ENCODE data around the gene TMEM88.
A peak's percentile ranks its signal among the peaks of the same experiment; 100 is the strongest.

The TMEM88 gene

DNA sequence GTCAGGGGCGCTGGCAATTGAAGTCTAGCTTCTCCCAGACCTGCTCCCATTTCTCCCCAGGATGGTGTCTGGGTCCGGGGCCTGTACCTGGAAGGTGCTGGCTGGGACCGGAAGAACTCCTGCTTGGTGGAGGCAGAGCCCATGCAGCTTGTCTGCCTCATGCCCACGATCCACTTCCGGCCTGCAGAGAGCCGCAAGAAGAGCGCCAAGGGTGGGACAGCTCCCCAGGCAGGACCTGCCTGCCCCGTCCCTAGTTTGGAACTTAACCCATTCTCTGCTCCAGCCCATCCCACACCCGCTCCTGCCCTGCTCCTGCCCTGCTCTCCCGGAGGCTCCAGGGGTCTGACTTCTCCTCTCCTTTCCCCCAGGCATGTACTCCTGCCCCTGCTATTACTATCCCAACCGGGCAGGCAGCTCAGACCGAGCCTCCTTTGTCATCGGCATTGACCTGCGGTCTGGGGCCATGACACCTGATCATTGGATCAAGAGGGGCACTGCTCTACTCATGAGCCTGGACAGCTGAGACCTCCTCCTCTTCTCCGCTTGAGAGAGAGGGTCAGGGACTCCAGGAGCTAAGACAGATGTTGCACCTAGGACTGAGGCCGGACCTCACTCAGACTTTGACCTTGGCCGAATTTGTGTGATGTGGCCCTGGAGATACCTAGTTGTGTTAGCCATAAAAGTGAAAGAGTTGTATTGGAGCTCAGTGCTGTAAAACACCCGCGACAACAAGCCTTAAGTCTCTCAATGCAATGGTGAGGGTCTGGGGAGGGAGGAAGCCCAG, 21.7 kb upstream of the TMEM88 start:
- no peak for DNase-seq (ENCODE audit: low spot score)

DNA sequence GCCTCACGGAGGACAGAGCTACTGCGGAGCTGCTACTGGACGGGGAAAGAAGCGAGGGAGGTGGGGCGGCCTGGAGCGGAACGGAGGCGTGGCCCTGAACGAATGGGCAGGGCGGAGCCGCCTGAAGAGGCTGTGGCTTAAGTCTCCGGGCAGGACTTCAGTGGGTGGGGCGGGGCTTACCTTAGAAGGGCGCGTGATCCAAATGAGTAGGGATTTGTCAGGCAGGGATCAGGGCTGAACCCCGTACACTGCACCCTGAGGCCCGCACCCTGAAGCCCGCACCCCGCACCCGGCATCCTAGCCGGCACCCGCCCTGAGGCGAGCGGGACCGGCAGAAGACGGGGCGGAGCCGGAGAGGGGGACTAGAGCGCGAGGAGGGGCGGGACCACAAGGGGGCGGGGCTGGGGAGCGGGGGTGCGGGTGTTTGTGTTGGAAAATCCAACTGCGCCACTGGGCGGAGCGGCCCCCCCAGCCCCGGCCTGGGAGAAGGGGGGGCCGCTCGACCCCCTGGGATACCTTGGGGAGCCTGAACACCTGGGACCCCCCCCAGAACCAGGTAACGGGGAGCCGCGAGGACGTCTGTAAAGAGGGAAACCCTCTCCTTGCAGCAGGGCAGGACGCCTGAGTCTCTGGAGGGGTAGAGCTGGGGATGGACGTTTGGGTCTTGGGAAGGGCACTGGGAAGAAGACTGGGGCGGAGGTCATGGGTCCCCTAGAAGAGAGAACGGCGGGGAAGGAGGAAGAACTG, 20.9 kb upstream of the TMEM88 start, which contains the start of gene KDM6B:
Gene KDM6B (plus strand): TSS at position 423 of the 747 bp plus-strand sequence. CDS start 11,338 bp downstream, outside the sequence.
- DNase-seq (ENCODE audit: low spot score): peak; percentile 93

DNA sequence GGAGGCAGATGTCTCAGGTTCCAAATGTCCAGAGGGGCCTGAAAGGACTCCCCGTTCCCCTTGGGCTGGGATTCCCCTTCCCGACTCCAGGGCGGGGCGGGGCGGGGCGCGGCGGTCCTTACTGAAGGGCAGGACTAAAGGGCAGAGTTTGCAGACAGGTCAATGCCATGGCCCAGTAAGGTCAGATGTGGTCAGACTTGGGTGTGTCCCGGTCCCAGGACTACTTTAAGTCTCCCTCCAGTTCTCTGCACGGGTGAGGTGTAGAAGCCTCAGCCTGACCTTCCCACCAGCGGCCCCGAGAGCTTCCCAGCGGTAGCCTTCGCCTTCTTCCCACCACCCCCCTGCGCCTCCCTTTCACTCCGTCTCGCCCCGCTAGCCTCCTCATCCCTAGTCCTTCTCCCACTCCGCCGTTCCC, 20.3 kb upstream of the TMEM88 start:
- DNase-seq (ENCODE audit: low spot score): no peak

DNA sequence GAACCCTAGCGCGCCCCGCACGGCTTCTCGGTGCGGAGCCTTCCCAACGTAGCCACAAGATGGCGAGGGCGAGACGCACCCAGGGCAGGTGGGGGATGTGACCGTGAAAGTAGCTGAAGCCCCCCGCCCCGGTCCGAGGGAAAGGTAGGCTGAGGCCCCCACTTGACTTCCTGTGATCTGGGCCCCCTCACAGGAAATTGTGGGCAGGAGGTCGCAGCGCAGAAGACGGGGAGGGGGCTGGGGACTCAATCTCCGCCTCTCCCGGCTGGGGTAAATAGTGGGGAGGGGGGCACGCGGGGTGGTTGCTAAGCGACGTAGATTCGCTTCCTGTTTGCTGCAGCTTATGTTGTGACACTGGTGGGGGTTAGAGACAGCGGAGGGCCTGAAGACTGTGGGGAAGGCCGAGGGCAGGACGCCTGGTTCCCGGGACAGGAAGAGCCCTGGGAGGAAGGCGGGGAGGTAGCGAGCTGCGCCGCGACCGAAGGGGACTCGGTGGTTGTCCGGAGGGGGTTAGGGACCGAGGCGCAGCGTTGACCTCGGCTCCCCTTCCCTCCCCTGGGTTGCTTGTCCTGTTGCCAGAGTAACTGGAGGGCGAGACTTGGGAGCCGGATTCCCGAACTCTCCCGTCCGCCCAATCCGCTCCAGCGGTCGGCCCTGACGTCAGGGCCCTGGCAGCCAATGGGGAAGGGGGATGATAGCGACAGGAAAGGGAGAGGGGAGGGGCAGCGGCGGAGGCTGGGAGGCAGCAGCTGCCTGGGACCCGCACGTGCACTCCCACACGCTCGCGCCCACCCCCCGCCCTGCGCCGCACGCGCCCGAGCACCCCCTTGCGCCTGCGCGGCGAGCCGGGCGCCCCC, 19.7 kb upstream of the TMEM88 start:
- DNase-seq (ENCODE audit: low spot score): peak; percentile 96

DNA sequence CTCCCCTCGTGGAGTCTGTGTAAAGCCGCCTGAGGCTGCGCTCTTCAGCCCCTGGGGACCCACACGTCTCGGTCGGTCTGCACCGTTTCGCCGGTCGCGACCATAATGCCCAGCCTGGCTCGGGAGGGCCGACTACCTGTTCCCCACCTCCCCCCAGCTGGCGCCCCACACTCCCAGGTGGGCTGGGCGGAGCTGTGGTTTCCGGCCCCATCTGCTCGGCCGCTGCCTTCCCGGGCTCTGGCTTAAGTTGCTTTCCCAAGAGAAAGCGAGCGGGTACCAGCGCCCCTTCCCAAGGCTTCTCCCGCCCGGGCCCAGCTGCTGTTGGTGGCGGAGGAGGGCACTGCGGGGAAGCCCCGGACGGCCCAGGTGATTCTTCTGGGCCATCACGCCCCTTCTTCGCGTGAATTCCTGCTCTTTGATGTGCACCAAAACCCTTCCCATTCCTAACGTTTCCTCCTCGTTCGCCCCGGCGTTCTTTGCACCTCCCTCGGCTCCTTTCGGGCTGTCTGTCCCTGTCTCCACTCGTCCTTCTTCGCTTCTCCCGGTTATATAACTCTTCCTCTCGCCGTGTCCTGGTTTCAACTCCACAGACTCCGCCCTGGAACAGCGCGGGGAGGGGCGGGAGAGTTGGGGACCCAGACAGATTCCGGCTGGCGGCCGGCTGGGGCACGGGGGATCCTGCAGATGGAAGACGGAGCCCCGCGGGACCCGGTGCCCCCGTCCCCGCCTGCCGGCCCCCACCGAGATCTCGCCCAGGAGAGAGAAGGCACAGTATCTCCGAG, 18.9 kb upstream of the TMEM88 start:
- peak; percentile 43 for DNase-seq (ENCODE audit: low spot score)

DNA sequence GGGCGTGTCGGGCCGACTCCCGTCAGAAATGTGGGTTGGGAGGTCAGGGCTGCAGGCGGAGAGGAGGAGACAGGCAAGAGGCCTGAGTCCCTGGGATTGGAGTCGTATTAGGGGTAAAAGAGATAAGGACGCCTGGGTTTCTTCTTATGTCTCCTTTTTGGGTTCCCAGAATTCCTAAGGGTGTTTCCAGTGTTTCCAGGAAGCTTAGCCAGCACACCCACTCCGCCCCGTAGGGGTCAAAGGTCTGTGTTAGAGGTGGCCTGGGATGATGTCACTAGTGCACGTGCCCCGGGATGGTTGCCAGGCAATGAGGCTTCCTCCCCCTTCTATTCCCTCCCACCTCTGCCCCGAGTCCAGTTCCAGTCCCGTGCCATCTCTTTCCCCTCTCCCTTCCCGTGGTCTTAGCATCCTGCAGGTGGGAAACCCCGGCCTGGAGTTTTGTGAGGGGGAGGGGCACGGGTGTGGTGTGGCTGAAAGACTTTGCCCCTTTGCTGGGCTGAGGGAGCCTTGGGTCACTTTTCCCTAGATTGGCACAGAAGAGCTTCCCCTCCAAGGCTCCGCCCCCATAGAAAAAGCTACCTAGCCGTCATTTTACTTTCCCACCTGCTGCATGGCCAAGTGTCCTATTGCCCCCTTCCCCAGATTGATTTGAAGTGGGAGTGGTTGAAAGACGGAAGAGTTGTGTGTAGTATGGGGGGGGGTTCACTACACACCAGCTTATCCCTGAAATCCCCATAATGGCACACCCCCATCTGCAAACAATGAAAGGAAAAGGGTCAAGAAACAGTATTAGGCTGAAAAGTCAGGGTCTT, 18.1 kb upstream of the TMEM88 start:
- DNase-seq (ENCODE audit: low spot score): peak; percentile 66

DNA sequence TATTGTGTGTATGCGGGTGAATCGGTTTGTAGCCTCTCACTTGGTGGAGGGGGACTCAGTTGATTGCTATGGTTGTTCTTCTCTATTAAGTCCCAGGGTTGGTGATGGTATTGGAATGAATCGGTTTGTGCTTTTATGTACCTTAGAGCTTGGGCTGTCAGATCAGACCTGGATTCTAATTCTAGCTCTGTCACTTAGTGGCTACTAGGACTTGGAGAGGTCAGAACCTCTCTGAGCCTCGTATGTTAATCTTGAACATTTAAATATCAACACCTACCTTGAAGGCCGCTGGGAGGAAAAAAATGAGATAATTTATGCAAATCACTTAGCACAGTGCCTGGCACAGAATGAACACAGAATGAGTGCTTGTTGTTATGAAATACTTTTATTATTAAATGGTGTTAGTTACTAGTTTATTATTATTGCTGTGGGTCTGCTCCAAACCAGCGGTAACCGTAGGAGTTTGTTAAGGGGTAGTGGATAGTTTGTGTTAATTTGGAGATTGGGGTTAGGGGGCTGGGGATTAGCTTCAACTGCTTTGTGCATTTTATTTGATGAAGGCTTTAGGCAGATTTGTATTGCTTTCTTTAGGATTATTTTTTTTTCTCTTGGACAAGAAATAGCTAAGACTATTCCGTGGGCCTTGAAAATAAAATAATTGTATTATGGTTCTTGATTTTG, 17.3 kb upstream of the TMEM88 start:
- no peak for DNase-seq (ENCODE audit: low spot score)

DNA sequence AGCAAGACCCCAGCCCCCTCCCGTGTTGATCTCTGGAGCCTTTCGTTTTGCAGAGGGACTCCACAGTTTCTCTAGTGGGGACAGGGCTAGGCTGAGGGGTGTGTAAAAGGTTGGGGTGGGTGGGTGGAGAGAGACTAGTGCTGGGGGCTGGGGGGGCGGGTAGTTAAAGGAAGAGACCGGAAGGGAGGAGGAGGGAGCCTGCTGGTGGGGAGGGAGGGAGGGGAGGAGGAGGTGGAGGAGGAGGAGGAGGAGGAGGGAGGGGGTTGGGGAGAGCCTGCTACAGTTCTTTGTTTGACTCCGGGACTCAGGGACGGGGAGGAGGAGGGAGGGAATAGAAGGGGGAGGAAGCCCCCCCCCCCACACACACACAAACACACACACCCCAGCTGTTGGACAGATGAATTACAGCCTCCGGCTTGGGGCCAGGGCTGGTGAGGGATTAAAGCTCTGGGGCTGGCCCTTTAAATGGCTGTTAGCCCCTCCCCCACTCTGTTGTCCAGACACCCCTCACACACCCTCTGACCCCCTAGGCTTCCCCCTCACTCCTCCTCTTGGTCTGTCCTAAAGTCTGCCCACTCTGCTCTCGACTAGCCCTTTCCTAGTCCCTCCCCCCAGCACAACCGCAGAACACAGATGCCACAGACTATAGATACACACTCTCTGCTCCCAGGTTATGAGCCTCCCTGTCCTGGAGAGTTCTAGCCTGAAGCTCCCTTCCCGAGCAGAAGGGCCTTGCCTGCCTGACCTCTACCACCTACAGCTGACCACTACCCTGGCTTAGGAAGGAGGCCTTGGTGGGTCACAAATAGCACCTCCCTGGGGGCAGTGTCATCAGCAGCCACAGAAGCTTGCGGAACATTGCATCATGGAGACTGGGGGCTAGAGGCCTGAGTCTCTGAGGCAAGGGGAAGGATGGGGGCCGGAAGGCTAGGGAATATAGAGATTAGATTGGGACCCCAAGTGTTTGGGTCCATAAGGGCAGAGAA, 16.5 kb upstream of the TMEM88 start:
- no peak for DNase-seq (ENCODE audit: low spot score)

DNA sequence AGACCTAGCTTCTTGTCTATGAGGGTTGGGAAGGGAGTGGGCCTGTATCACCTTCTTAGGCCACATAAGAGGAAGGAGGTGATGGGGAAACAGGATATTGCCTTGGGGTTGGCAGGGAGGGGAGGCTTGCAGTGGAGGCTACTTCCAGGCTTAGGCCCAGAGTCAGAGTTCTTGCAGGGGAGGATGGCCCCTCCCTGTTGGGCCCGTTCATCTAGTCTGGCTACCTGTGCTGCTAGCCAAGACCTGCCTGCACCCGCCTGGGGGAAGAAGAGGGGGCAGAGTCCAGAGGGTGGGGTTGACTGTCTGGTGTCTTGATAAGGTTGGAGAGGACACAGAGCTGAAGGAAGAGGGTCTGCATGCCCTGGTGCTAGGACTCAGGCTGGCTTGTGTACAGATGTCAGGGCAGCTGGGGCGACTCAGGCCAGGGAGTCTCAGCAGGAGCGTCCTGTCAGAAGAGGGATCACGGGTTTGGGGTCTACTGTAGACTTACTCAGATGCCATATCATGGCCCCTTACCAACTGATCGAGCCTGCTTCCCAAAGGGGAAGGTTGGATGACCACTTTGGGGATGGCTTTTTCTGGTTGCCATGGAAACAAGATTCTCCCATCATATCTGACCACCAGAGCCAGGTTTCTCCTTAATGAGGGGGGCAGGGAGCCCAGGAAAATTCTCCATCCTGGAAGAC, 15.5 kb upstream of the TMEM88 start:
- no peak for DNase-seq (ENCODE audit: low spot score)

DNA sequence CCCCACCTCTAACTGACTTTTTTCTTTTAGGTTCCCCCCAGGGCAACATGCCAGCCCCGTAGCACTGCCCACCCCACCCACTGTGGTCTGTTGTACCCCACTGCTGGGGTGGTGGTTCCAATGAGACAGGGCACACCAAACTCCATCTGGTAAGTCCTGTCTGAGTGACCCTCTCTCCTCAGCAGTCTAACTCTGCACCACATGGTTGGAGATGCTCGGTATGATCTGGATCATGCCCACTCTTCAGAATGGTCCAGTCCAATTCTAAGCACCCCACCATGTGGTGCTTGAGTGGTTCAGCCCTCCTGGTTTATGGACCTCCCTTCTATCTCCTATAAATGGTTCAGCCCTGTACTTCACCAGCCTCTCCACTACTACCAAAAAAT, 15.0 kb upstream of the TMEM88 start:
- no peak for DNase-seq (ENCODE audit: low spot score)

DNA sequence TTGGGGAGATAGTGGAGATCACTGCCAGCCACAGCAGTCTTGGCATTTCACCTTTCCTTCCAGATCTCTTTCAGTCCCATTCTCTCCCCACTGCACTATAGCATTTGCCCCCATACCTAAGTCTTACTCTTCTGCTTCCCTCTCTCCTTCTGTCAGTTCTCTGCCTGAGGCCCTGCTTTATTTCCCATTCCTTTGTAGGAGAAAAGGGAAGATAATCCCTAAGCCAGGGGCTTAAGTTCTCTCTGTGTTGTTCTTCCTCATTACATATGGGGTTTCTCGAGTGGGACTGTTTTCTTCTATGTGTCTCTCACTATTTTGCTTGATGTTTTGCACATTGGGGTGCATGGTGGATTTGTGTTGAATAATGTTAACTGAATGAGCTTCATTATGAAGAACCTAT, 14.4 kb upstream of the TMEM88 start:
- no peak for DNase-seq (ENCODE audit: low spot score)

DNA sequence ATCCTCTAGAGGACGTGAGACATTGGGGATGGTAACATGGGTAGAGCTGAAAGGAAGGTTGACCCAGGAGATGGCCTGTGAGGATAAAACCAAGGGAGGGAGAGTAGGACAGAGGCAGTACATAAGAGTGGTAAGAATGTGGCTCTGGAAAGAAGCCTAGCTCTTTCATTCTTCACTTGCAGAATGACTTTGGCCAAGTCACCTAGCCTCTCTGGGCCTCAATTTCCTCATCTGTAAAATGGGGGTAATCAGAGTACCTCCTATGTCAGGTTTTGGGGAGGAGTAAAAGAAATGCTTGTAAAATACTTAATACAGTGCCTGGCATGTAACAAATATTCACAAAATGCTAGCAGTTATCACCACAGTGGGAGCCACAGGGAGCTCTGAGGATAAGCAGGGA, 14.0 kb upstream of the TMEM88 start:
- no peak for DNase-seq (ENCODE audit: low spot score)

DNA sequence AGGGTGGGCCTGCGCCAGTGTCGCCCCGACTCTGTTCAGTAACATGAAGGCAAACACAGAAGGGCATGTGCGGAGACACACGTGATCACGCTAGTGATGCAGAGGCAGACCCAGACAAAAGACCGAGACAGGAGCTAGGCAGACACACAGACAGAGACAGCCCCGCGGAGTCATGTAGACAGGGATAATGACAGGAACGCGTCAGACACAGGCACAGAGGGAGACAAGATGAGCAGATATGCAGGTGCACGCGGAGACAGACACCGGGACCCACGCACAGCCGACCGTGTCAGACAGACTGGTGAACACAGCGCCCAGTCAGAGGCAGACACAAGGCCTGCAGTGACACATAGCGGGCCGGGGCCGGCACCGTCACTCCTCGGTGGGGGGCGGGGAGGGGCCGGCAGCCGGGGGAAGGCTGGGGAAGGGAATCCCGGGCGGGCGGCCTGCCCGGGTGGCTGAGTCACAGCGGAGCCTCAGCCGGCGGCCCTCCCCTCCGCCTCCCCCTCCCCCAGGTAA, 13.4 kb upstream of the TMEM88 start:
- DNase-seq (ENCODE audit: low spot score): peak; percentile 89

DNA sequence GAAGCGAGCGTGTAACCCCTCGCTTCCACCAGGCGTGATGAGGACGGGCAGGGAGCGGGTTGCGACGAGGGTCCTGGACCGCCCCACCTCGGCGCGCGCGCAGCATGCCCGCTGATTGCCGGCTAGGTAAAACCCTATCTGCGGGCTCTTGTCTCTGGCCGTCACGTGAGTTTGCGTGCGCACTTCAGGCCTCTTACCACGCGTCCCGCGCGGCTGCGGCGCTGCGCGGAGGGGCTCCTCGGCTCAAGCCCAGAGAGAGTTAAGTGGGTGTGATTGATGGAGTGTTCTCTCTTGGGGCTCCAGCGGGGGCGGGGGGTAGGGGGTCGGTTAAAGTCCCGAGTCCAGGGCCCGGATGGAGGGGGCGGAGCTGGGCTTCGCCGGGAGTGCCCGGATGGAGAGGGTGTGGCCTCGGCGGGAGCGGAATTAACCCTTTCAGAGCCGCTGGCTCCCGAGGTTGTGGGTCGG, 12.9 kb upstream of the TMEM88 start:
- peak; percentile 85 for DNase-seq (ENCODE audit: low spot score)

DNA sequence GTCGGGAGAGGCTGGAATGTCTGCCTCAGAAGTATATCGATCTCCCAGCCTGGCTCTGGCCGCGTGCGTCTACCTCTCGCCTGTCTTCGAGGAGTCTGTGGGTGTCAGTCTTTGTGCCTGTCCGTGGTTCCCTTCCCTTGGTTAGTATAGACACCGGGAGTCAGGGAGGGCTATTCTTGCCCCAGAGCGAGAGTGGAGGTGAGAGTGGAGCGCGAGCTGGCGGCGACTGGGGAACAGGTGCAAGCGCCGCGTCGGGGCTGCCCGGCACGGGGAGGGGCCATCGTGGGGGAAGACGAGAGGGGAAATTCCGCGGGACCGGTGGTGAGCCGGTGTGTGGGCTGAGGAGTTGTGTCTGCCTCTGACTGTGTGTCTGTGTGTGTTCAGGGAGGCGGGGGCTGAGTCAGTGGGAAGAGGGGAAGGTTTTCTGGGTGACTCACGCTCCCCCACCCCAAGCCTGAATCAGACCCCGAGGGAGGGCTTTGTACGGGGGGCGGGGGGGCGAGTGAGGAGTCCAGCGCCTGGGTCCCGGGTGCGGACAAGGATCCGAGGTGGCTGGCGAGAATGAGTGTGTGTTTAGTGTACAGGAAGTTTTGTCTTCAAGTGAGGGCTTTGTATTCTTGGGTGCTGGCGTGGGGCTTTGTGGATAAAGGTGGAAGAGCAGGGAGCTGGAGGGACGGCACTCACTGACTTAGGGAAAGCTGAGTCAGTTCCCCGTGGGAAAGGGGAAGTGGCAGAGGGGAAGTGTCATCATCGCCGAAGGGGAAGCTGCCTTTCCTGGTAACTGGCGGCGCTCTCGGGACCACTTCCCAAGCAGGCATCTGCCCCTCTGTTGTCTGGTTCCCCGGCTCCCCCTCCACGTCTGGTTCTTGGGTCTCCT, 12.2 kb upstream of the TMEM88 start:
- peak; percentile 62 for DNase-seq (ENCODE audit: low spot score)

DNA sequence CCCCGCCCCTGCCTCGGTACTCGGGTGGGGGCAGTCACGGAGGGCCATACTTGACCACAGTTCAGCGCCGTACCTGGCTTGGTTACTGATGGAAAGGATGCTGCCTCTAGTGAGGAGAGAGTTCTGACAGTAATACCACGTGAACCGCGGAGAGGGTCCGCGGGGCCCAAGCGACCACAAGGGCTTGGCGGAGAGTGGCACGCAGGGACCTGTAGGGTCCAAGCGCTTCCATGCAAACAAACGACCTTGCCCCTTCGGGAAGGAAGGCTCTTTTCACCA, 11.7 kb upstream of the TMEM88 start:
- DNase-seq (ENCODE audit: low spot score): no peak
